DOHH2 (cell line): ENCODE measurements around the gene SULT6B1.

Experiments used
- CTCF ChIP-seq: fragments of 200-600 bp; sonication (generic); IDR thresholded peaks from one replicate; pipeline ENCODE4 v1.5.1; 2014; ENCODE audit warnings: antibody characterized with exemption, mild to moderate bottlenecking, low read depth, low read length; ENCODE audit not compliant: poor library complexity, severe bottlenecking
- EZH2phosphoT487 ChIP-seq: fragments of 200-600 bp; sonication (generic); IDR thresholded peaks from 2 replicates; pipeline ENCODE4 v1.6.1; 2017; ENCODE audit warnings: borderline replicate concordance, mild to moderate bottlenecking, antibody characterized with exemption, low read length, moderate library complexity, mixed read lengths

- TF ChIP-seq CTCF (no peak), EZH2phosphoT487 (no peak)
These were observed 34.7 kb upstream of the SULT6B1 start for GRCh38 chr2:37223131-37223530.
